HCT116 (cell line): ENCODE measurements around the gene CPA4. TPM values are rescaled to one million over a fixed set of nuclear protein-coding genes. Genes with fewer than 3 reads are reported as not detected.

Experiments
- ATAC-seq: fragments of 200-7000 bp; cut with Tn5 transposase; 2 replicates; pipeline ENCODE4 v1.9.1; 2020; ENCODE audit warnings: mild to moderate bottlenecking, moderate library complexity
- BruUV-seq: library from RNA; stranded (reverse); fragments of 400-500 nt; replicated peaks from 2 replicates; lab custom pipeline; 2021; lab: Mats Ljungman, UMichigan
- CTCF ChIA-PET: fragments of 300-600 bp; sonication (Branson Sonifier 250); formaldehyde crosslinking; loops from one replicate; lab custom pipeline; 2021; ENCODE audit warnings: antibody characterized with exemption; lab: Charles Lee
- POLR2A ChIA-PET: fragments of 300-600, 350-600 bp; sonication (Branson Sonifier 250); formaldehyde crosslinking; loops from one replicate; lab custom pipeline; 2021; ENCODE audit warnings: antibody characterized with exemption; lab: Charles Lee
- RAD21 ChIA-PET, 2 experiments: fragments of 300-600 bp; sonication (Branson Sonifier 250); formaldehyde crosslinking; loops; one replicate each; lab custom pipeline; 2023; ENCODE audit warnings: low total read pairs in 2 of 2; ENCODE audit not compliant: uncharacterized antibody in 2 of 2, unreplicated experiment in 2 of 2, low non-redundant PET in 1 of 2; lab: Charles Lee
- DNase-seq: peaks from one replicate; pipeline ENCODE4 v3.0.0-alpha.2; 2010; ENCODE audit warnings: low read depth, low spot score
- H2AFZ ChIP-seq: fragments of 200-600 bp; shearing (Covaris generic), sonication (generic); 2 replicates; pipeline ENCODE4 v1.6.1; 2017; ENCODE audit warnings: low read depth, mixed run types, mixed read lengths, antibody characterized with exemption, low read length; ENCODE audit not compliant: poor library complexity, severe bottlenecking
- H3K27ac ChIP-seq: 2 replicates; pipeline ENCODE4 v1.5.1; 2012; ENCODE audit warnings: low read depth, low read length
- H3K27me3 ChIP-seq: fragments of 200-600 bp; sonication (generic); 2 replicates; pipeline ENCODE4 v1.6.1; 2016; ENCODE audit warnings: mixed run types, low read length, mixed read lengths; ENCODE audit not compliant: insufficient read depth
- H3K36me3 ChIP-seq, 2 experiments: fragments of 200-500 bp in 1 of 2; fragments of 200-600 bp in 1 of 2; sonication (Bioruptor generic) in 1 of 2; sonication (generic) in 1 of 2; 2 replicates each; pipeline versions ENCODE4 v1.5.1 to v1.6.1; 2014 to 2016; ENCODE audit warnings: low read length in 2 of 2, inconsistent platforms in 1 of 2, mixed read lengths in 1 of 2, mixed run types in 1 of 2; ENCODE audit not compliant: insufficient read depth in 2 of 2, control insufficient read depth in 1 of 2
- H3K4me1 ChIP-seq, 2 experiments: fragments of 200-600 bp in 1 of 2; sonication (generic) in 1 of 2; 2 replicates each; pipeline versions ENCODE4 v1.5.1 to v1.6.1; 2012 to 2017; ENCODE audit warnings: low read length in 2 of 2, inconsistent platforms in 1 of 2, mild to moderate bottlenecking in 1 of 2, mixed read lengths in 1 of 2, mixed run types in 1 of 2, moderate library complexity in 1 of 2; ENCODE audit not compliant: insufficient read depth in 2 of 2, control insufficient read depth in 1 of 2
- H3K4me2 ChIP-seq: fragments of 200-600 bp; sonication (generic); 2 replicates; pipeline ENCODE4 v1.6.1; 2017; ENCODE audit warnings: mixed run types, low read length, mixed read lengths
- H3K4me3 ChIP-seq, 2 experiments: fragments of 200-600 bp in 1 of 2; sonication (generic) in 1 of 2; replicated peaks in 1 of 2; 2 replicates each; pipeline ENCODE4 v1.5.1; 2011 to 2016; ENCODE audit warnings: low read length in 2 of 2, control low read depth in 1 of 2, low read depth in 1 of 2, mild to moderate bottlenecking in 1 of 2, mixed read lengths in 1 of 2, mixed run types in 1 of 2
- H3K79me2 ChIP-seq: fragments of 200-600 bp; sonication (generic); 2 replicates; pipeline ENCODE4 v1.6.1; 2017; ENCODE audit warnings: mild to moderate bottlenecking, mixed run types, low read length, moderate library complexity, mixed read lengths; ENCODE audit not compliant: insufficient read depth
- H3K9ac ChIP-seq: fragments of 200-600 bp; sonication (generic); 2 replicates; pipeline ENCODE4 v1.6.1; 2016; ENCODE audit warnings: low read length, mixed read lengths
- H3K9me2 ChIP-seq: fragments of 200-600 bp; sonication (generic), shearing (Covaris generic); 2 replicates; pipeline ENCODE4 v1.6.1; 2017; ENCODE audit warnings: mixed run types, mild to moderate bottlenecking, moderate library complexity; ENCODE audit not compliant: insufficient read depth
- H3K9me3 ChIP-seq, 2 experiments: fragments of 200-500 bp in 1 of 2; fragments of 200-600 bp in 1 of 2; sonication (Bioruptor generic) in 1 of 2; sonication (generic) in 1 of 2; 2 replicates each; pipeline ENCODE4 v1.6.1; 2014 to 2017; ENCODE audit warnings: low read length in 2 of 2, mixed read lengths in 2 of 2, inconsistent platforms in 1 of 2, low read depth in 1 of 2, mild to moderate bottlenecking in 1 of 2, mixed run types in 1 of 2, moderate library complexity in 1 of 2; ENCODE audit not compliant: control insufficient read depth in 1 of 2, insufficient read depth in 1 of 2
- H4K20me1 ChIP-seq: fragments of 200-600 bp; sonication (generic), shearing (Covaris generic); 2 replicates; pipeline ENCODE4 v1.6.1; 2017; ENCODE audit warnings: mixed run types, mild to moderate bottlenecking, moderate library complexity; ENCODE audit not compliant: insufficient read depth
- CBX3 ChIP-seq: IDR thresholded peaks from 2 replicates; pipeline ENCODE4 v1.6.1; 2012; ENCODE audit warnings: low read depth
- CEBPB ChIP-seq: IDR thresholded peaks from 2 replicates; pipeline ENCODE4 v1.6.1; 2012; ENCODE audit warnings: low read depth
- EGR1 ChIP-seq: IDR thresholded peaks from 2 replicates; pipeline ENCODE4 v1.6.1; 2012; ENCODE audit warnings: low read depth
- ELF1 ChIP-seq: IDR thresholded peaks from 2 replicates; pipeline ENCODE4 v1.6.1; 2012; ENCODE audit warnings: low read depth, borderline replicate concordance
- EZH2 ChIP-seq: fragments of 200-600 bp; sonication (generic); IDR thresholded peaks from 2 replicates; pipeline ENCODE4 v1.6.1; 2017; ENCODE audit warnings: antibody characterized with exemption, mixed run types
- RAD21 ChIP-seq: IDR thresholded peaks from 2 replicates; pipeline ENCODE4 v1.6.1; 2012; ENCODE audit warnings: low read depth, mild to moderate bottlenecking
- SIN3A ChIP-seq: IDR thresholded peaks from 2 replicates; pipeline ENCODE4 v1.6.1; 2012; ENCODE audit warnings: low read depth
- SP1 ChIP-seq: IDR thresholded peaks from 2 replicates; pipeline ENCODE4 v1.6.1; 2012; ENCODE audit warnings: low read depth
- TCF7L2 ChIP-seq: IDR thresholded peaks from 2 replicates; pipeline ENCODE4 v1.7.0; 2011; ENCODE audit warnings: borderline replicate concordance, inconsistent platforms; ENCODE audit not compliant: insufficient read depth, insufficient read length; ENCODE audit errors: extremely low read depth
- YY1 ChIP-seq: IDR thresholded peaks from 2 replicates; pipeline ENCODE4 v1.6.1; 2011; ENCODE audit warnings: low read length, low read depth, moderate library complexity, mild to moderate bottlenecking; ENCODE audit not compliant: insufficient replicate concordance; ENCODE audit errors: extremely low read depth
- ZNF274 ChIP-seq: fragments of 200-500 bp; sonication (Bioruptor generic); IDR thresholded peaks from 2 replicates; pipeline ENCODE4 v1.6.1; 2014; ENCODE audit warnings: mild to moderate bottlenecking, low read depth, low read length, inconsistent platforms
- intact Hi-C: fragments of 100-400 bp; cut with micrococcal nuclease; formaldehyde crosslinking; loops from 2 replicates; pipeline ENCODE4 v1.10.0; 2022
- total RNA-seq: library from RNA; stranded (reverse); gene quantifications from one replicate; pipeline ENCODE4 v1.2.1, GENCODE V29; 2021; ENCODE audit not compliant: unreplicated experiment
- TF ChIP-seq, protein P1 (sequence below): IDR thresholded peaks from 2 replicates; pipeline ENCODE4 v1.6.1; 2012
- TF ChIP-seq, protein P2 (sequence below): IDR thresholded peaks from 2 replicates; pipeline ENCODE4 v1.6.1; 2012
- TF ChIP-seq, protein P3 (sequence below): IDR thresholded peaks from 2 replicates; pipeline ENCODE4 v1.6.1; 2011; ENCODE audit warnings: mild to moderate bottlenecking, low read length, moderate library complexity; ENCODE audit not compliant: insufficient replicate concordance; ENCODE audit errors: extremely low read depth

The CPA4 gene
- total RNA-seq, 1 experiment from 2014 or later, result 38.7 TPM

DNA sequence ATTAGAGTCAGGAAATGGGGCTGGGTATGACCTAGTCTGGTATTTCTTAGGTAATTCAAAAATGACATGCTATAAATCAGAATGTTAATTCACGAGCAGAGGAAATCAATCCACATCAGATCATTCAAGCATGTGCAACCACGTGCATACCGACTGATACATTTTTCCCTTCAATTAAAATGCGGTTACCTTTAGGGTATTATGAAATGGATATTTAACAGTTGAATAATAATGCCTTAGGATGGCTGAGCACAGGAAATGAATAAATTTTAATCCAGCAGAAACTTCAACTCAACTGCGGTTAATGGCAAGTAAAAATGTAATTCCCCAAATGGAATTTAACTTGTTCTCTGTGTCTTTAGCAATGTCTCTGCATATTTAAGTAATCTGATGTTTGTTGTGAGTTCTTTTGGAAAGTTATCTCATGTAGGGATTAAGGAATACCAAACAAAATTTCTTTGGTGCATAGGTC lies 17.1 kb upstream of the CPA4 start:
- no peaks in the 10 kb centered on the region for H3K9me3 ChIP-seq
- H3K79me2 ChIP-seq, result no peaks in the 10 kb centered on the region
- BruUV-seq, result no TSS peak
- POLR2A ChIA-PET, result no interaction called here
- no peak for ATAC-seq
- no peak overlapping the region for H3K4me3 ChIP-seq
- H3K4me2 ChIP-seq, result no peak overlapping the region
- no peak overlapping the region for H2AFZ ChIP-seq
- RAD21 ChIA-PET, result no interaction called here
- H3K27me3 ChIP-seq, result no peaks in the 10 kb centered on the region
- no peak overlapping the region for H3K9ac ChIP-seq
- DNase-seq, result no peak
- no peaks in the 10 kb centered on the region for H3K9me2 ChIP-seq
- TF ChIP-seq, protein P1, sequence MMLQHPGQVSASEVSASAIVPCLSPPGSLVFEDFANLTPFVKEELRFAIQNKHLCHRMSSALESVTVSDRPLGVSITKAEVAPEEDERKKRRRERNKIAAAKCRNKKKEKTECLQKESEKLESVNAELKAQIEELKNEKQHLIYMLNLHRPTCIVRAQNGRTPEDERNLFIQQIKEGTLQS, result no peak
- TF ChIP-seq SP1 (no peak), YY1 (no peak), TCF7L2 (no peak), CEBPB (no peak), RAD21 (no peak), EGR1 (no peak), CBX3 (no peak), SIN3A (no peak), ELF1 (no peak), EZH2 (no peak), ZNF274 (no peak)
- TF ChIP-seq, protein P2, sequence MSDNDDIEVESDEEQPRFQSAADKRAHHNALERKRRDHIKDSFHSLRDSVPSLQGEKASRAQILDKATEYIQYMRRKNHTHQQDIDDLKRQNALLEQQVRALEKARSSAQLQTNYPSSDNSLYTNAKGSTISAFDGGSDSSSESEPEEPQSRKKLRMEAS, result no peak
- TF ChIP-seq, protein P3, sequence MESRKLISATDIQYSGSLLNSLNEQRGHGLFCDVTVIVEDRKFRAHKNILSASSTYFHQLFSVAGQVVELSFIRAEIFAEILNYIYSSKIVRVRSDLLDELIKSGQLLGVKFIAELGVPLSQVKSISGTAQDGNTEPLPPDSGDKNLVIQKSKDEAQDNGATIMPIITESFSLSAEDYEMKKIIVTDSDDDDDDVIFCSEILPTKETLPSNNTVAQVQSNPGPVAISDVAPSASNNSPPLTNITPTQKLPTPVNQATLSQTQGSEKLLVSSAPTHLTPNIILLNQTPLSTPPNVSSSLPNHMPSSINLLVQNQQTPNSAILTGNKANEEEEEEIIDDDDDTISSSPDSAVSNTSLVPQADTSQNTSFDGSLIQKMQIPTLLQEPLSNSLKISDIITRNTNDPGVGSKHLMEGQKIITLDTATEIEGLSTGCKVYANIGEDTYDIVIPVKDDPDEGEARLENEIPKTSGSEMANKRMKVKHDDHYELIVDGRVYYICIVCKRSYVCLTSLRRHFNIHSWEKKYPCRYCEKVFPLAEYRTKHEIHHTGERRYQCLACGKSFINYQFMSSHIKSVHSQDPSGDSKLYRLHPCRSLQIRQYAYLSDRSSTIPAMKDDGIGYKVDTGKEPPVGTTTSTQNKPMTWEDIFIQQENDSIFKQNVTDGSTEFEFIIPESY, result no peak
- intact Hi-C loops, result loop anchor here (10.0 kb wide), 1 partner anchor 209 kb away; no protein-coding TSS in a partner anchor
- peaks cover 0 to 4% of the 10 kb centered on the region in 2 experiments; a peak in 1 of 4 replicates for H3K4me1 ChIP-seq
- H3K27ac ChIP-seq, result no peak overlapping the region
- no peaks in the 10 kb centered on the region for H4K20me1 ChIP-seq
- no peaks in the 10 kb centered on the region for H3K36me3 ChIP-seq
- CTCF ChIA-PET, result no interaction called here
